GM12875 (cell line): ENCODE results near the gene VWF.

Experiments
- H3K4me3 ChIP-seq: one replicate; pipeline ENCODE4 v1.5.1; 2011; ENCODE audit warnings: low read depth, low read length, control low read depth
- TF ChIP-seq, protein P1 (sequence below): IDR thresholded peaks from 2 replicates; pipeline ENCODE4 v1.5.1; 2011; ENCODE audit warnings: low read depth, mild to moderate bottlenecking, control low read depth, inconsistent platforms, low read length, moderate library complexity, borderline replicate concordance; ENCODE audit not compliant: insufficient read depth

The VWF gene

DNA sequence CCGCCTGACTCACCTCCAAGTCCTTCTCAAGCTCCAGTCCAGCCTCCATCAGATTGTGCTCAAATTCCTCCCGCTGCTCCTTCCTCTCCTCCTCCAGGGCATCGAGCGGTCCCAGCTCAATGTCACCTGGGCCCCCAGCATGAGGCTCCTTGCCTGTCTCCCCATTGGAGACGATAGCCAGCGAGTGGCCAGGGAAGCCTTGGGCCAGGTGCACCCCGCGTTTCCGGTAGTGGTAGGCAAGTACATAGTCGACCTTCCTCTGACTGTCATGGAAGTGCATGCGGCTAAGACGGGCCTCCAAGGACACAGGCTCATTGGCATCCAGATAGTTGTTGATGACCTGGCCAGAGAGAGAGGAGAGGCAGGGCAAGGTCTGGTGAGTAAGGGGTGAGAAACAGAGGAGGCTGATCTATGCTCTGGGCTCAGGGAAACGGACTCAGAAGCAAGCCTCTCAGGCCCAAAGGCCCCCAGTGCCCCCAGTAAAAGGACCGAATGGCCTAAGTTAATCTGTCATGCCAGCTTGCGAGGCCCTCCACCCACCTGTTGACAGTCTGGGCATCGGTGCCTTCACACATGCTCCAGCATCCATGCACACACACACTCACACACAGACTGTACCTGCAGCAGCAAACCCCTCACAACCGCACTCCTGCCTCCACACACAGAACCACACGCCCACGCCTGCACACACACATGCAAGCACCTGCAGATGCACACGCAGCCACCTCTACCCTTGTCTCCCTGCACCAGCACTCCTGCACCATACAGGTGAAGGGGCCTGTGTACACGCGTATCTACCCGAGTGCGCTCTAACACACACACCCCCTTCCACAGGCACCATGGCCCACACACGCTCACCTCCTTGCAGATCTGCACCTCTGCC is 203.2 kb downstream of the VWF start:
- TF ChIP-seq, protein P1, sequence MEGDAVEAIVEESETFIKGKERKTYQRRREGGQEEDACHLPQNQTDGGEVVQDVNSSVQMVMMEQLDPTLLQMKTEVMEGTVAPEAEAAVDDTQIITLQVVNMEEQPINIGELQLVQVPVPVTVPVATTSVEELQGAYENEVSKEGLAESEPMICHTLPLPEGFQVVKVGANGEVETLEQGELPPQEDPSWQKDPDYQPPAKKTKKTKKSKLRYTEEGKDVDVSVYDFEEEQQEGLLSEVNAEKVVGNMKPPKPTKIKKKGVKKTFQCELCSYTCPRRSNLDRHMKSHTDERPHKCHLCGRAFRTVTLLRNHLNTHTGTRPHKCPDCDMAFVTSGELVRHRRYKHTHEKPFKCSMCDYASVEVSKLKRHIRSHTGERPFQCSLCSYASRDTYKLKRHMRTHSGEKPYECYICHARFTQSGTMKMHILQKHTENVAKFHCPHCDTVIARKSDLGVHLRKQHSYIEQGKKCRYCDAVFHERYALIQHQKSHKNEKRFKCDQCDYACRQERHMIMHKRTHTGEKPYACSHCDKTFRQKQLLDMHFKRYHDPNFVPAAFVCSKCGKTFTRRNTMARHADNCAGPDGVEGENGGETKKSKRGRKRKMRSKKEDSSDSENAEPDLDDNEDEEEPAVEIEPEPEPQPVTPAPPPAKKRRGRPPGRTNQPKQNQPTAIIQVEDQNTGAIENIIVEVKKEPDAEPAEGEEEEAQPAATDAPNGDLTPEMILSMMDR: no peak
- H3K4me3 ChIP-seq: no peak overlapping the region

DNA sequence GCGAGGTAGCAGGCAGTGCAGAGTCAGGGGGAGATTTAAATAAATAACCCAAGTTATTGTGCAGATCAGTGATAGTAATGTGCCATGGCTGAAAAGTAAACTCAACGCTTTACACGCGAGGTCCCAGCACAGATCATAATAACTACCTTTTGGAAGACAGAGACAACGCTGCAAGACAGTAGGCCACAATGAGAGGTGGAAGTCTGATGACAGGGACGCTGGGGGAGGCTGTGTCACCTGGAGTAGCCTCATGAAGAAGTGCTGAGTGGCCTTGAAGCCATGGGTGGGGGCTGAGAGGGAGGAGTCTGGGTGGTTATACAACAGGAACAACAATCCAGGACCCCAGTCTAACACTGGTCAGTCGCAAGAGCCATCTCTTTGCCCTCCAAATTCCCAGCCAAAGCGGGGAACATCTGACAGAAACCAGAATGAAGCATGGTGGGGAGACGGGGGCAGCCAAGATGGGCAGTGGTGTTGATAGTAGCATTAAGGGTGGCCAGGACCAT is 207.6 kb downstream of the VWF start:
- no peak overlapping the region for H3K4me3 ChIP-seq

GRCh38 chr12:5915511-5915910 is 209.0 kb downstream of the VWF start:
- TF ChIP-seq, protein P1: no peak
- no peak overlapping the region for H3K4me3 ChIP-seq

More for the DNA sequence above, 207.6 kb downstream of the VWF start:
- TF ChIP-seq, protein P1: no peak

- H3K4me3 ChIP-seq: no peak overlapping the region
- TF ChIP-seq, protein P1: no peak
Measured at GRCh38 chr12:5914387-5915149, 209.9 kb downstream of the VWF start.

DNA sequence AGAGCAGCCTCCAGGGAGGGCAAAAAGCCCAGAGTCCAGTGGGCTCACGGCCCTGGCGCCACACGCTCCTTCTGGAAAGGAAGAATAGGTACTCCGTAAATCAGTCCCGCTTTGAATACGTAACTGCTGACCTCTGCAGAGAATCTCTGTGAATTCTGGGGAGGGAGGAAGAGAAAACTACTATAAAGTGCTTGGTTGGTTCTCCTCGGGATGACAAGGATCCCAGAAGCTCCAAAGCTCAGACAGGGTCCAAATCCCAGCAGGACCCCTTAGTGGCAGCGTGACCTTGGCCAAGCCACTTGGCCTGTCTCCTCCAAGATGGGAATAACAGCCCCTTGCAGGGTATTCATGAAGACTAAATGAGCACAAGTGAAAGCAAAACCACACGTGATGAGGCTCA is 211.1 kb downstream of the VWF start:
- TF ChIP-seq, protein P1: no peak
- H3K4me3 ChIP-seq: no peak overlapping the region

GRCh38 chr12:5912437-5913334 is 211.8 kb downstream of the VWF start:
- no peak overlapping the region for H3K4me3 ChIP-seq
- TF ChIP-seq, protein P1: peak; percentile 34; the same call in 1 of the 2 replicates
